HepG2 (cell line): ENCODE data around the gene VARS1. TPM values are rescaled to one million over a fixed set of nuclear protein-coding genes. Genes with fewer than 3 reads are reported as not detected.

Experiments used
- DZIP1 ChIP-seq: sonication (generic); formaldehyde crosslinking; IDR thresholded peaks from 2 replicates; pipeline ENCODE4 v1.5.0; 2020; ENCODE audit warnings: mild to moderate bottlenecking, missing genetic modification reagents
- GMEB1 ChIP-seq: sonication (generic); formaldehyde crosslinking; IDR thresholded peaks from 2 replicates; pipeline ENCODE4 v1.5.1; 2020; ENCODE audit warnings: missing genetic modification reagents, mild to moderate bottlenecking, borderline replicate concordance
- HIVEP1 ChIP-seq: sonication (generic); formaldehyde crosslinking; IDR thresholded peaks from 2 replicates; pipeline ENCODE4 v1.4.0; 2020; ENCODE audit warnings: mild to moderate bottlenecking, missing genetic modification reagents
- HNF1A ChIP-seq, 2 experiments: sonication (generic) in 1 of 2; formaldehyde crosslinking in 1 of 2; IDR thresholded peaks; 2 replicates each; pipeline versions ENCODE4 v1.4.0 to v1.6.1; 2016 to 2020; ENCODE audit warnings: borderline replicate concordance in 1 of 2, low read depth in 1 of 2, mild to moderate bottlenecking in 1 of 2, missing genetic modification reagents in 1 of 2
- SALL2 ChIP-seq: sonication (generic); formaldehyde crosslinking; IDR thresholded peaks from 2 replicates; pipeline ENCODE4 v1.8.1; 2023; ENCODE audit warnings: mild to moderate bottlenecking, missing genetic modification reagents, inconsistent platforms
- SKIL ChIP-seq: sonication (generic); formaldehyde crosslinking; IDR thresholded peaks from 2 replicates; pipeline ENCODE4 v1.8.0; 2022; ENCODE audit warnings: missing genetic modification reagents, mild to moderate bottlenecking, moderate library complexity, borderline replicate concordance
- SP5 ChIP-seq: IDR thresholded peaks from 2 replicates; pipeline ENCODE4 v1.6.1; 2016; ENCODE audit warnings: low read depth, borderline replicate concordance
- TIGD3 ChIP-seq: sonication (generic); formaldehyde crosslinking; IDR thresholded peaks from 2 replicates; pipeline ENCODE4 v1.5.1; 2020; ENCODE audit warnings: mild to moderate bottlenecking, missing genetic modification reagents, borderline replicate concordance
- XRCC5 ChIP-seq: fragments of 200-400 bp; formaldehyde crosslinking; optimal IDR thresholded peaks from 2 replicates; pipeline ENCODE3; 2017; ENCODE audit warnings: mild to moderate bottlenecking, low read length
- ZNF136 ChIP-seq: sonication (generic); formaldehyde crosslinking; IDR thresholded peaks from 2 replicates; pipeline ENCODE4 v1.8.1; 2022; ENCODE audit warnings: low read depth, mild to moderate bottlenecking, moderate library complexity, missing genetic modification reagents
- ZNF501 ChIP-seq: sonication (generic); formaldehyde crosslinking; IDR thresholded peaks from 2 replicates; pipeline ENCODE4 v1.5.1; 2020; ENCODE audit warnings: mild to moderate bottlenecking, moderate library complexity, missing genetic modification reagents
- ZNF605 ChIP-seq: sonication (generic); formaldehyde crosslinking; IDR thresholded peaks from 2 replicates; pipeline ENCODE4 v1.8.0; 2022; ENCODE audit warnings: mild to moderate bottlenecking, missing genetic modification reagents
- ZSCAN30 ChIP-seq: sonication (generic); formaldehyde crosslinking; IDR thresholded peaks from 2 replicates; pipeline ENCODE4 v1.5.0; 2020; ENCODE audit warnings: mild to moderate bottlenecking, missing genetic modification reagents
- polyA plus RNA-seq, 8 experiments: library from polyadenylated mRNA; depleted of rRNA in 3 of 8; stranded (reverse) in 7 of 8; unstranded in 1 of 8; fragments of >200 nt; fragmentation: Illumina TruSeq in 4 of 8; extraction: Trizol in 4 of 8; gene quantifications; 2 replicates each; pipeline versions ENCODE4 v1.2.1 to v1.2.3, GENCODE V29; 2011 to 2016; ENCODE audit warnings: low read depth in 4 of 8, missing spikeins in 1 of 8, mixed read lengths in 1 of 8; ENCODE audit not compliant: insufficient read depth in 1 of 8
- total RNA-seq, 5 experiments: library from RNA; depleted of rRNA; stranded (reverse); fragments of >200 nt; fragmentation: Illumina TruSeq; extraction: Trizol; gene quantifications; 2 replicates each; pipeline ENCODE4 v1.2.3, GENCODE V29; 2016; ENCODE audit warnings: low read depth in 1 of 5

Gene VARS1
- total and polyA plus RNA-seq, 2 of the 13 experiments (the other 11 are each of a cell fraction or from before 2014, with no cell fraction given) = 14.7 to 56.1 TPM

- TF ChIP-seq DZIP1 (CRISPR knock-in tag) = no peak
- no peak for TF ChIP-seq ZSCAN30
- peak; percentile 37; the same call in 1 of the 2 replicates for TF ChIP-seq SKIL
- TF ChIP-seq ZNF605 (CRISPR knock-in tag) = peak; percentile 54; the same call in 1 of the 2 replicates
- TF ChIP-seq XRCC5 = no peak
- peak; percentile 59 for TF ChIP-seq SALL2 (CRISPR knock-in tag)
- peak; percentile 57; the same call in 1 of the 2 replicates for TF ChIP-seq GMEB1 (CRISPR knock-in tag)
- TF ChIP-seq TIGD3 (CRISPR knock-in tag) = no peak
- 0 out of 2 replicates have a peak, but pooled peaks have one; percentile 41 for TF ChIP-seq ZNF501 (CRISPR knock-in tag)
- no peak for TF ChIP-seq HIVEP1 (CRISPR knock-in tag)
- 0 out of 2 replicates have a peak, but pooled peaks have one; percentile 58 for TF ChIP-seq ZNF136 (CRISPR knock-in tag)
- TF ChIP-seq HNF1A (IDR thresholded peaks at IDR 0.05; ENCODE audit: low read depth) = no peak
- no peak for TF ChIP-seq HNF1A (CRISPR knock-in tag; IDR thresholded peaks at IDR 0.05; ENCODE audit: borderline replicate concordance)
- TF ChIP-seq SP5 = 0 out of 2 replicates have a peak, but pooled peaks have one; percentile 24
Measured at GRCh38 chr6:31815025-31815838, 19.7 kb upstream of the VARS1 start, which contains the start of the genes HSPA1A and HSPA1L (continued).
